SK-N-MC (cell line): ENCODE results near the gene HIVEP2.

Experiments used
- DNase-seq: peaks from one replicate; pipeline ENCODE4 v3.0.0-alpha.2; 2011; ENCODE audit warnings: low read depth, low spot score
- H3K27ac ChIP-seq: fragments of 200-600 bp; sonication (generic); 2 replicates; pipeline ENCODE4 v1.5.1; 2016; ENCODE audit warnings: mixed run types
- H3K36me3 ChIP-seq: fragments of 200-600 bp; sonication (generic); 2 replicates; pipeline ENCODE4 v1.6.1; 2017; ENCODE audit warnings: antibody characterized with exemption, low read length, mixed read lengths; ENCODE audit not compliant: insufficient read depth
- H3K4me3 ChIP-seq: fragments of 200-600 bp; sonication (generic); 2 replicates; pipeline ENCODE4 v1.5.1; 2016
- H3K9ac ChIP-seq: fragments of 200-600 bp; sonication (generic); 2 replicates; pipeline ENCODE4 v1.8.0; 2017; ENCODE audit warnings: mixed run types, mixed read lengths; ENCODE audit not compliant: insufficient read length
- H3K9me3 ChIP-seq: fragments of 200-600 bp; sonication (generic); 2 replicates; pipeline ENCODE4 v1.6.1; 2017; ENCODE audit warnings: low read depth, mild to moderate bottlenecking, antibody characterized with exemption, low read length, moderate library complexity, mixed read lengths
- EZH2 ChIP-seq: fragments of 200-600 bp; sonication (generic); IDR thresholded peaks from one replicate; pipeline ENCODE4 v1.6.1; 2017; ENCODE audit warnings: antibody characterized with exemption
- FOXP2 ChIP-seq: optimal IDR thresholded peaks from 2 replicates; pipeline ENCODE3; 2011; ENCODE audit warnings: mild to moderate bottlenecking, moderate library complexity; ENCODE audit not compliant: insufficient read depth; ENCODE audit errors: extremely low read length, control extremely low read depth
- POLR2AphosphoS5 ChIP-seq: IDR thresholded peaks from 2 replicates; pipeline ENCODE4 v1.6.1; 2012; ENCODE audit warnings: mild to moderate bottlenecking, low read depth, low read length, borderline replicate concordance

Gene HIVEP2

GRCh38 chr6:142750998-142751397 lies 194.0 kb downstream of the HIVEP2 start:
- H3K27ac ChIP-seq = no peak overlapping the region
- TF ChIP-seq EZH2 (no peak), POLR2AphosphoS5 (no peak), FOXP2 (no peak)
- no peak for DNase-seq
- no peak overlapping the region for H3K9ac ChIP-seq
- no peaks in the 10 kb centered on the region for H3K36me3 ChIP-seq
- no peak overlapping the region for H3K4me3 ChIP-seq
- no peaks in the 10 kb centered on the region for H3K9me3 ChIP-seq

DNA sequence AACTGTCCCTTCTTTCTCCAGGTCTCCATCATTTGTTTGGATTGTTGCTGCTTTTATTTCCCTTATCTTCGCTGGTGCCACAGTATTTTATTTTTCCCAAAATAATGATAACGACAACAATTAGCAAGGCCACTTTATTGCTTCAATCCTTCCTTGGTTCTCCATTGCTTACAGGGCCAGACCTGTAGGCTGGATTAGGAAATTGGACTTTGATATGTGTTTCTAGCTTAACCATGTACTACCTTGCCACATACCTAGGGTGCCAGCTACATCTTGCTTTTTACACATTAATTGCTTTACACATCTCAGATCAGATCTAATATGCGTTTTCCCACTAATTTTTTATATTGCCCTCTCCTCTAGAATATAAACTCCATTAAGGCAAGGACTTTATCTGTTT lies 195.4 kb downstream of the HIVEP2 start:
- DNase-seq = no peak
- Histone ChIP-seq H3K9ac (no peak overlapping the region), H3K4me3 (no peak overlapping the region), H3K9me3 (no peaks in the 10 kb centered on the region), H3K27ac (no peak overlapping the region), H3K36me3 (no peaks in the 10 kb centered on the region)
- no peak for TF ChIP-seq FOXP2
- TF ChIP-seq EZH2 = no peak
- no peak for TF ChIP-seq POLR2AphosphoS5

- TF ChIP-seq EZH2 (no peak), POLR2AphosphoS5 (no peak), FOXP2 (no peak)
- DNase-seq = no peak
Measured at GRCh38 chr6:142746524-142746923, 198.5 kb downstream of the HIVEP2 start.

GRCh38 chr6:142744836-142745235 lies 200.1 kb downstream of the HIVEP2 start:
- no peak overlapping the region for H3K27ac ChIP-seq
- TF ChIP-seq POLR2AphosphoS5 (no peak), EZH2 (no peak), FOXP2 (no peak)
- no peak overlapping the region for H3K9ac ChIP-seq
- no peak overlapping the region for H3K4me3 ChIP-seq
- no peaks in the 10 kb centered on the region for H3K9me3 ChIP-seq
- H3K36me3 ChIP-seq = no peaks in the 10 kb centered on the region
- no peak for DNase-seq

More at GRCh38 chr6:142746524-142746923, 198.5 kb downstream of the HIVEP2 start:
- H3K4me3 ChIP-seq = no peak overlapping the region
- H3K36me3 ChIP-seq = no peaks in the 10 kb centered on the region
- no peaks in the 10 kb centered on the region for H3K9me3 ChIP-seq
- no peak overlapping the region for H3K27ac ChIP-seq
- H3K9ac ChIP-seq = no peak overlapping the region

DNA sequence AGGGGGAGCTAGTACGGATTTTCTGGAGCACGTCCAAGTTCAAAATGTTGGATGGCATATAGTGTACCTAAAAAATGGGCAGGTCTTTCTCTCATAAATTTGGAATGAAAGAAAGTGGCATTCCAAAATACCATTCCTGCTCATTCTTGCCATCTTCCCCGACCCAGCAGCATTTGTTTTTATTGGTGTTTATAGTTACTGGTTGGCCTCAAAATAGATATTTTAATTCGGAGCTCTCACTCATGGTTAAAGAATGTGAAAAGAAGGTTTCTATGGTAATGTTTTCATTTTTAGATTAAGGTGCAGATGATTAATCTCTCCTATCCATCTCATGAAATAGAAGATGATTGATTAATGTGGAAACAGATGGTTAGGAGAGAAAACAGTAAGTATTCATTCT lies 204.5 kb downstream of the HIVEP2 start:
- Histone ChIP-seq H3K9me3 (no peaks in the 10 kb centered on the region), H3K27ac (no peak overlapping the region), H3K4me3 (no peak overlapping the region), H3K36me3 (no peaks in the 10 kb centered on the region), H3K9ac (no peak overlapping the region)
- TF ChIP-seq EZH2 (no peak), POLR2AphosphoS5 (no peak), FOXP2 (no peak)
- DNase-seq = no peak

- no peaks in the 10 kb centered on the region for H3K9me3 ChIP-seq
- DNase-seq = no peak
- TF ChIP-seq EZH2 = no peak
- no peak for TF ChIP-seq FOXP2
- no peak for TF ChIP-seq POLR2AphosphoS5
- H3K36me3 ChIP-seq = no peaks in the 10 kb centered on the region
- no peak overlapping the region for H3K9ac ChIP-seq
- H3K4me3 ChIP-seq = no peak overlapping the region
- no peak overlapping the region for H3K27ac ChIP-seq
Measured at GRCh38 chr6:142738731-142739130, 206.2 kb downstream of the HIVEP2 start.

DNA sequence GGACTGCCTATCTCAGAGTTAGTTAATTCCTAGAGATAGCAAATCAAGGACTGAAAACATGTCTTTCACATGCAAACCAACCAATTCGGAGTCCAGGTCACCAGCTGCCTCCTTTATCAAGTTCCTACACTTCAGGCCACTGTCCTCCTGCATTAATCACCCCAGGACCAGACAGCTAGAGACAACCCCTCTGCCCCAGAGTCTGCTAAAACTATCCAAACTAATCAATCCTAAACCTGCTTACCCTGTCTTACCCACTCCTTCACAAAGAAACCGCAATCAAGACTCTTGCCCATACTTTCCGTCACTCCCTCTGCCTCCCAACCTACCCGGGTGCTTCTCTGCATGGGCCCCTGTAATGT lies 207.0 kb downstream of the HIVEP2 start:
- TF ChIP-seq EZH2 (no peak), FOXP2 (no peak)
- no peak overlapping the region for H3K9ac ChIP-seq
- no peak overlapping the region for H3K27ac ChIP-seq
- H3K9me3 ChIP-seq = no peaks in the 10 kb centered on the region
- no peaks in the 10 kb centered on the region for H3K36me3 ChIP-seq
- no peak overlapping the region for H3K4me3 ChIP-seq
- DNase-seq = no peak

- Histone ChIP-seq H3K9ac (no peak overlapping the region), H3K36me3 (no peaks in the 10 kb centered on the region), H3K4me3 (no peak overlapping the region), H3K9me3 (no peaks in the 10 kb centered on the region), H3K27ac (no peak overlapping the region)
- no peak for TF ChIP-seq POLR2AphosphoS5
- no peak for TF ChIP-seq EZH2
- TF ChIP-seq FOXP2 = no peak
- DNase-seq = no peak
Measured at GRCh38 chr6:142737368-142738034, 207.5 kb downstream of the HIVEP2 start.

DNA sequence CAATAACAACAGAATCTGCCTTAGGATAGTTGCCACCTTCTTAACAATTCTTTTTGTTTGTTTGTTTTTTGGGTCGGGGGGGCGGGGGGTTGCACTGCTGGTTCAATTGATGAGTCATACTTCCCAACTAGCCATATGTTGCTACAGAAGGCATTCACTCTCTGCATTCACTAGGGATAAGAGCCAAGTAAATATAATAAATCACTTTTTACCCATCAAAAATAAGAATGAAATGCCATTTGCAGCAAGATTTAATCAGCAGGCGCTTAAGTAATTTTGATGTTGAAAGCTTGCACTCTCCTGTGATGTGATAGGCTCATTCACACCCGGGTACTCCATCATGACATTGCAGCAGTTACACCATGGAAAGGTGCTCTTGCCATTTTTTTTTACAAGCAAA lies 209.8 kb downstream of the HIVEP2 start:
- TF ChIP-seq EZH2 (no peak), POLR2AphosphoS5 (no peak), FOXP2 (no peak)
- Histone ChIP-seq H3K4me3 (no peak overlapping the region), H3K36me3 (no peaks in the 10 kb centered on the region), H3K9me3 (no peaks in the 10 kb centered on the region), H3K27ac (no peak overlapping the region), H3K9ac (no peak overlapping the region)
- DNase-seq = no peak
